Retinal pigment epithelial cell (primary cell): Measurements from ENCODE around the gene CEP85.

ENCODE experiments used
- DNase-seq: peaks from one replicate; pipeline ENCODE4 v3.0.0-alpha.2; 2010; ENCODE audit warnings: low read depth
- H3K4me3 ChIP-seq: 2 replicates; pipeline ENCODE4 v1.5.1; 2011; ENCODE audit warnings: mild to moderate bottlenecking, low read length, control low read depth, moderate library complexity
- TF ChIP-seq, protein P1 (sequence below): conservative IDR thresholded peaks from 2 replicates; pipeline ENCODE4 v1.5.1; 2011; ENCODE audit warnings: low read depth, low read length, control low read depth, inconsistent platforms

Gene CEP85, protein sequence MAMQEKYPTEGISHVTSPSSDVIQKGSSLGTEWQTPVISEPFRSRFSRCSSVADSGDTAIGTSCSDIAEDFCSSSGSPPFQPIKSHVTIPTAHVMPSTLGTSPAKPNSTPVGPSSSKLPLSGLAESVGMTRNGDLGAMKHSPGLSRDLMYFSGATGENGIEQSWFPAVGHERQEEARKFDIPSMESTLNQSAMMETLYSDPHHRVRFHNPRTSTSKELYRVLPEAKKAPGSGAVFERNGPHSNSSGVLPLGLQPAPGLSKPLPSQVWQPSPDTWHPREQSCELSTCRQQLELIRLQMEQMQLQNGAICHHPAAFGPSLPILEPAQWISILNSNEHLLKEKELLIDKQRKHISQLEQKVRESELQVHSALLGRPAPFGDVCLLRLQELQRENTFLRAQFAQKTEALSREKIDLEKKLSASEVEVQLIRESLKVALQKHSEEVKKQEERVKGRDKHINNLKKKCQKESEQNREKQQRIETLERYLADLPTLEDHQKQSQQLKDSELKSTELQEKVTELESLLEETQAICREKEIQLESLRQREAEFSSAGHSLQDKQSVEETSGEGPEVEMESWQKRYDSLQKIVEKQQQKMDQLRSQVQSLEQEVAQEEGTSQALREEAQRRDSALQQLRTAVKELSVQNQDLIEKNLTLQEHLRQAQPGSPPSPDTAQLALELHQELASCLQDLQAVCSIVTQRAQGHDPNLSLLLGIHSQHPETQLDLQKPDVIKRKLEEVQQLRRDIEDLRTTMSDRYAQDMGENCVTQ

DNA sequence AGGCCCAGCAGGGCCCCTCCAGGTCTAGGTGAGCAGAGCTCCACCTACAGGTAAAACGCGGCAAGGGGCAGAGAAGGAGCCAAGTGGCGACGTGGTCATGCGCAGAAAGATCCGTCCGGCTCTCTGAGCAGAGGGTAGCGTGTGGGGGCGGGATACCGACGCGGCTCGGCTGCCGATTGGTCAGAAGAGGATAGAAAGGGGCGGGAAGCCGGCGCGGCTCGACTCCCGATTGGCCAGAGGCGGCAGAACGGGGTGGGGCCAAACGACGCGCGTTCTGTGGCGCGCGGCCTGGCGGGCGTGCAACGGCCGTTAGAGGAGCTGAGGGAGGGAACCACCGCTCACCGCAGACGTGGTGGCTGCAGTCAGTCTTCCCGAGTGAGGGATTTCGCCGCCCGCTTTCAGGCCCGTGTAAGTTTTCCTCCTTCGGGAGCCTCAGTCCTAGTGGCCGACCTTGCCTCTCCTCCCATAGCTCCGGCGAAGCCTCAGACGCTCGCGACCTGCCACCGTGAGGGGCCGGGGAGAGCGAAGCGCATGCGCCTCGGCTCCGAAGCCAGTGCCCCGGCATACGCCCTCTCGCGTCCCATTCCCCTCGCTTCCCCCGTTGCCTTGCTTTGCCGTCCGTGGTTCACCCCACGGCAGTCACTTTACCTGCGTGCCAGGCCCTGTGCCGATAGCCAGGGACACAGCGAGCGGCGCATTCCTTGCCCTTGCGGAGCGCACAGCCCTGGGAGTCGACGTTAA lies at the start of gene CEP85:
Gene CEP85 (plus strand): TSS at position 298 of the 741 bp plus-strand sequence. CDS start 5,584 bp downstream, outside the sequence.
- peak; percentile 86 for DNase-seq
- TF ChIP-seq, protein P1, sequence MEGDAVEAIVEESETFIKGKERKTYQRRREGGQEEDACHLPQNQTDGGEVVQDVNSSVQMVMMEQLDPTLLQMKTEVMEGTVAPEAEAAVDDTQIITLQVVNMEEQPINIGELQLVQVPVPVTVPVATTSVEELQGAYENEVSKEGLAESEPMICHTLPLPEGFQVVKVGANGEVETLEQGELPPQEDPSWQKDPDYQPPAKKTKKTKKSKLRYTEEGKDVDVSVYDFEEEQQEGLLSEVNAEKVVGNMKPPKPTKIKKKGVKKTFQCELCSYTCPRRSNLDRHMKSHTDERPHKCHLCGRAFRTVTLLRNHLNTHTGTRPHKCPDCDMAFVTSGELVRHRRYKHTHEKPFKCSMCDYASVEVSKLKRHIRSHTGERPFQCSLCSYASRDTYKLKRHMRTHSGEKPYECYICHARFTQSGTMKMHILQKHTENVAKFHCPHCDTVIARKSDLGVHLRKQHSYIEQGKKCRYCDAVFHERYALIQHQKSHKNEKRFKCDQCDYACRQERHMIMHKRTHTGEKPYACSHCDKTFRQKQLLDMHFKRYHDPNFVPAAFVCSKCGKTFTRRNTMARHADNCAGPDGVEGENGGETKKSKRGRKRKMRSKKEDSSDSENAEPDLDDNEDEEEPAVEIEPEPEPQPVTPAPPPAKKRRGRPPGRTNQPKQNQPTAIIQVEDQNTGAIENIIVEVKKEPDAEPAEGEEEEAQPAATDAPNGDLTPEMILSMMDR: peak; percentile 96
- H3K4me3 ChIP-seq: peak within 1 kb of the TSS; percentile 92

DNA sequence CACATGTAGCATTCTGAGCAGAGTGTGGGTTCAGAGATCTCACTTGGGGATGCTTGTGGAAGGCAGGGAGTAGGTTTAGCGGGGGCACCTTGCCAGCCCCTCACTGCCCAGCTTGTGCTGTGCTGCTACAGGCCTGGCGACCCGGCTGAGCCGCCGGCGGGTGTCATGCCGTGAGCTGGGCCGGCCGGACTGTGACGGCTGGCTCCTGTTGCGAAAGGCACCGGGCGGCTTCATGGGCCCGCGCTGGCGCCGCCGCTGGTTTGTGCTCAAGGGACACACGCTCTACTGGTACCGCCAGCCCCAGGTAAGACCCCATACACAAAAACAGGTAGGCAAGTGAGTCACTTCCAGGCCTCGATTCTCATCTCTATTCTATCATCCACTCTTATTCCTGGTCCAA lies 49.1 kb upstream of the CEP85 start:
- TF ChIP-seq, protein P1: no peak
- no peak overlapping the region for H3K4me3 ChIP-seq
- DNase-seq: no peak

DNA sequence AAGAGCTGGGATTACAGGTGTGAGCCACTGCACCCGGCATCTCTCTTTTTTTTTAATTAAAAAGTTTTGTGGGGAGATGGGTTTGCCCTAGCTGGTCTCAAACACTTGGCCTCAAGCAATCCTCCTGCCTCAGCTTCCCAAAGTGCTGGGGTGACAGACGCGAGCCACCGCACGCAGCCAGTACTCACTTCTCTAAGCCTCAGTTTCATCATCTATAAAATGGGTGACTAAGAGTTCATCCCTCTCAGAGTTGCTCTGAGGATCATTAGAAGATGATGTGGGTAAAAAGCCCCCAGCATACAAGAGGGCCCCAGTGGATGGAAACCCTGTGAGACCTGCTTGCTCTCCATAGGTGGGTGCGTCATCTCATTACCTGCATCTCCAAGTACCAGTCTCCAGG lies 46.1 kb upstream of the CEP85 start:
- H3K4me3 ChIP-seq: no peak overlapping the region
- TF ChIP-seq, protein P1: no peak
- DNase-seq: no peak

DNA sequence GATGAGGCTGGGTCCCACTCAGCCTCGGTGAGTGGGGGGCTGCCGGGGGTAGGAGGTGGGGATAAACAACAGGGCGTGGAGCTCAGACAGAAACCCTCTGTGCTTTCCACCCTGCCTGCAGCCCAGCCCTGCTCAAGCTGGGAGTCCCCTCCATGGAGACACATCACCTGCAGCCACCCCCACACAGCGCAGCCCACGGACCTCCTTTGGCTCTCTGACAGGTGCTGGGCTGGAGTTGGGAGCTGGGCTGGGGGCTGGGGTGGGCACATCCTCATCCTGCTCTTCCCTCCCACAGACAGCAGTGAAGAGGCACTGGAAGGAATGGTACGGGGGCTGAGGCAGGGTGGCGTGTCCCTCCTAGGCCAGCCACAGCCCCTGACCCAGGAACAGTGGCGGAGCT lies 45.5 kb upstream of the CEP85 start:
- DNase-seq: no peak
- TF ChIP-seq, protein P1: no peak
- H3K4me3 ChIP-seq: no peak overlapping the region

DNA sequence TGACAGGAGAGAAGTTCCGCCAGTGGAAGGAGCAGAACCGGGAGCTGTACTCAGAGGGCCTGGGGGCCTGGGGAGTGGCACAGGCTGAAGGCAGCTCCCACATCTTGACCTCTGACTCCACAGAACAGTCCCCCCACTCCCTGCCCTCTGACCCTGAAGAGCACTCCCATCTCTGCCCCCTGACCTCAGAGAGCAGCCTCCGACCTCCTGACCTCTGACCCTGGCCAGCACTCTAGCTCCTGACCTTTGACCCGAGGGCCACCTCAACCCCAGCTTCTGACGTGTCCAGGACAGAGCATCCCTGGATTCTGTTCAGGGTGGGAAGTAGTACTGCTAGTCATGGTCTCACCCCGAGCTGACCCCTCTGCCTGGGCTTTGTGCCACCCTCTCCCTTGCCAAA lies 44.7 kb upstream of the CEP85 start:
- no peak for DNase-seq
- TF ChIP-seq, protein P1: no peak
- H3K4me3 ChIP-seq: no peak overlapping the region

DNA sequence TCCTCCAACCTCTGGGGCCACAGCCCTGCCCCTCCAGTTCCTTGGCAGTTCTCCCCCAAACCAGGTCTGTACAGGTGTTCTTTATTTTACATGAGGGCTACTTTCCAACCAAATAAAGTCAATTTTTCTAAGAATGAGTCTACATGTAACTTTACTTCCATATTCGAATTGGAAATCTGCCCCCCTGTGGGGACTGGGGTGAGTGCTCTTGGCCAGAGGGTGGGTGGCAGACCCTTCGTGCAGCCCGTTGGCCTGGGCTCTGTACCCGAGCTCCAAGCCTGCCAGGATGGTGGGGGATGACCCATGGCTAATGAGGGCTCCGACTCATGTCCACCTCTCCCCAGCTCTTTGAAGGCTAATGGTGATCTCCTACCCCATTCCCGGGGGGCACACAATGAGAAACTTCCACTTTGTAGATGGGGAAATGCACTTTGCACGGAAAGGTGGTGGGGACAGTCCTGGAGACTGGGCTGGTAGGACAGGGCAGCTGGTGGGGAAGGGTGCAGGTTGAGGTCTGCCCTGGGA lies 44.2 kb upstream of the CEP85 start:
- H3K4me3 ChIP-seq: no peak overlapping the region
- TF ChIP-seq, protein P1: peak; percentile 24
- no peak for DNase-seq
